ENCODE measurements around the gene SNRNP40.

DNA sequence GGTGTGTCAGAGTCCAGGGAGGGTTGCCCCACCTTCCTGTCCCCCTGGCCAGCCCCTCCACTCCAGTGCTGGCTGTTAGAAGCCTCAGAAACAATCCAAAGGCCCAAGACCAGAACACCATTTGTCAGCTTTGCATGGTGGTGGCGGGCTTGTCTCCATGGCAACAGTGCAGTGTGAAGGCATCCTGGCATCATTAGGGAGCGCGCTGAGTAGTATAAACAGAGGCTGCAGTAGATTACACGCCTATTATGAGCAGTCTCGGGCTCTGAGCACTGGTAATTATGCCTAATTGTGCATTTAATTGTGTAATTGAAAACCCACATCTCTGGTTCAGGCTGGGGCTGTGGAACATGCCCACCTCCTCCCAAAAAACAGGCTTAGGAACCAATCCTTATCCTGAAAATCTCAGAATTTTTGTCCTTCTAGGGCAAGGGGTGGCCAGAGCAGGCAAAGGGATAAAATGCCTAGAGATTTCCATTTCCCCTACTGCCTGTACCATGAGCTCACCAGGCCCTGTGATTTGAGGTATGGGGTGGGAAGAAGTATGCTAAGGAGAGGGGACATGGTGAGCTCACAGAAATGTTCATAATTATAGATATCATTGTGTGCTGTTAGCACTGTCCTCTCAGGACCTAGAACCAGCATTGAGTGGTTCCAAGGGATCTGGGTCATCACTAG lies 68.6 kb downstream of the SNRNP40 start:
- TF ChIP-seq, protein P1, sequence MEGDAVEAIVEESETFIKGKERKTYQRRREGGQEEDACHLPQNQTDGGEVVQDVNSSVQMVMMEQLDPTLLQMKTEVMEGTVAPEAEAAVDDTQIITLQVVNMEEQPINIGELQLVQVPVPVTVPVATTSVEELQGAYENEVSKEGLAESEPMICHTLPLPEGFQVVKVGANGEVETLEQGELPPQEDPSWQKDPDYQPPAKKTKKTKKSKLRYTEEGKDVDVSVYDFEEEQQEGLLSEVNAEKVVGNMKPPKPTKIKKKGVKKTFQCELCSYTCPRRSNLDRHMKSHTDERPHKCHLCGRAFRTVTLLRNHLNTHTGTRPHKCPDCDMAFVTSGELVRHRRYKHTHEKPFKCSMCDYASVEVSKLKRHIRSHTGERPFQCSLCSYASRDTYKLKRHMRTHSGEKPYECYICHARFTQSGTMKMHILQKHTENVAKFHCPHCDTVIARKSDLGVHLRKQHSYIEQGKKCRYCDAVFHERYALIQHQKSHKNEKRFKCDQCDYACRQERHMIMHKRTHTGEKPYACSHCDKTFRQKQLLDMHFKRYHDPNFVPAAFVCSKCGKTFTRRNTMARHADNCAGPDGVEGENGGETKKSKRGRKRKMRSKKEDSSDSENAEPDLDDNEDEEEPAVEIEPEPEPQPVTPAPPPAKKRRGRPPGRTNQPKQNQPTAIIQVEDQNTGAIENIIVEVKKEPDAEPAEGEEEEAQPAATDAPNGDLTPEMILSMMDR (conservative IDR thresholded peaks at IDR 0.05; ENCODE audit: low read depth in 2 of 2) = no peak
- TF ChIP-seq ZNF114 (CRISPR knock-in tag; IDR thresholded peaks at IDR 0.05) (no peak), POLR2AphosphoS5 (IDR thresholded peaks at IDR 0.05; ENCODE audit: low read depth) (no peak), EZH2 (IDR thresholded peaks at IDR 0.05; ENCODE audit: low read depth, unreplicated experiment) (no peak), EZH2phosphoT487 (IDR thresholded peaks at IDR 0.05; ENCODE audit: unreplicated experiment) (no peak)
- TF ChIP-seq, protein P2, sequence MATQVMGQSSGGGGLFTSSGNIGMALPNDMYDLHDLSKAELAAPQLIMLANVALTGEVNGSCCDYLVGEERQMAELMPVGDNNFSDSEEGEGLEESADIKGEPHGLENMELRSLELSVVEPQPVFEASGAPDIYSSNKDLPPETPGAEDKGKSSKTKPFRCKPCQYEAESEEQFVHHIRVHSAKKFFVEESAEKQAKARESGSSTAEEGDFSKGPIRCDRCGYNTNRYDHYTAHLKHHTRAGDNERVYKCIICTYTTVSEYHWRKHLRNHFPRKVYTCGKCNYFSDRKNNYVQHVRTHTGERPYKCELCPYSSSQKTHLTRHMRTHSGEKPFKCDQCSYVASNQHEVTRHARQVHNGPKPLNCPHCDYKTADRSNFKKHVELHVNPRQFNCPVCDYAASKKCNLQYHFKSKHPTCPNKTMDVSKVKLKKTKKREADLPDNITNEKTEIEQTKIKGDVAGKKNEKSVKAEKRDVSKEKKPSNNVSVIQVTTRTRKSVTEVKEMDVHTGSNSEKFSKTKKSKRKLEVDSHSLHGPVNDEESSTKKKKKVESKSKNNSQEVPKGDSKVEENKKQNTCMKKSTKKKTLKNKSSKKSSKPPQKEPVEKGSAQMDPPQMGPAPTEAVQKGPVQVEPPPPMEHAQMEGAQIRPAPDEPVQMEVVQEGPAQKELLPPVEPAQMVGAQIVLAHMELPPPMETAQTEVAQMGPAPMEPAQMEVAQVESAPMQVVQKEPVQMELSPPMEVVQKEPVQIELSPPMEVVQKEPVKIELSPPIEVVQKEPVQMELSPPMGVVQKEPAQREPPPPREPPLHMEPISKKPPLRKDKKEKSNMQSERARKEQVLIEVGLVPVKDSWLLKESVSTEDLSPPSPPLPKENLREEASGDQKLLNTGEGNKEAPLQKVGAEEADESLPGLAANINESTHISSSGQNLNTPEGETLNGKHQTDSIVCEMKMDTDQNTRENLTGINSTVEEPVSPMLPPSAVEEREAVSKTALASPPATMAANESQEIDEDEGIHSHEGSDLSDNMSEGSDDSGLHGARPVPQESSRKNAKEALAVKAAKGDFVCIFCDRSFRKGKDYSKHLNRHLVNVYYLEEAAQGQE (IDR thresholded peaks at IDR 0.05; ENCODE audit: unreplicated experiment) = no peak
